Effector memory CD4-positive, alpha-beta T cell (primary cell): ENCODE measurements around the gene MAP3K12.

Experiments
- DNase-seq, 3 donors: peaks; one replicate each; pipeline ENCODE4 v3.0.0-alpha.2; 2020
- H3K27ac ChIP-seq: 2 replicates; pipeline ENCODE4 v1.7.0; 2013; ENCODE audit warnings: mild to moderate bottlenecking, low read length, moderate library complexity; ENCODE audit not compliant: insufficient read depth, poor library complexity, severe bottlenecking
- H3K27me3 ChIP-seq: replicated peaks from 2 replicates; pipeline ENCODE4 v1.7.0; 2013; ENCODE audit warnings: mild to moderate bottlenecking, low read length; ENCODE audit not compliant: insufficient read depth, control insufficient read depth, poor library complexity, severe bottlenecking
- H3K36me3 ChIP-seq: 2 replicates; pipeline ENCODE4 v1.7.0; 2013; ENCODE audit warnings: mild to moderate bottlenecking, low read length, moderate library complexity; ENCODE audit not compliant: control insufficient read depth, insufficient read depth
- H3K4me1 ChIP-seq: 2 replicates; pipeline ENCODE4 v1.7.0; 2013; ENCODE audit warnings: low read length, mild to moderate bottlenecking; ENCODE audit not compliant: control insufficient read depth, insufficient read depth, poor library complexity, severe bottlenecking
- H3K4me3 ChIP-seq: 2 replicates; pipeline ENCODE4 v1.7.0; 2013; ENCODE audit warnings: low read length, low read depth, mild to moderate bottlenecking; ENCODE audit not compliant: insufficient read depth, poor library complexity, severe bottlenecking
- H3K9me3 ChIP-seq: 2 replicates; pipeline ENCODE4 v1.7.0; 2013; ENCODE audit warnings: mild to moderate bottlenecking, low read length, moderate library complexity; ENCODE audit not compliant: control insufficient read depth

The MAP3K12 gene

DNA sequence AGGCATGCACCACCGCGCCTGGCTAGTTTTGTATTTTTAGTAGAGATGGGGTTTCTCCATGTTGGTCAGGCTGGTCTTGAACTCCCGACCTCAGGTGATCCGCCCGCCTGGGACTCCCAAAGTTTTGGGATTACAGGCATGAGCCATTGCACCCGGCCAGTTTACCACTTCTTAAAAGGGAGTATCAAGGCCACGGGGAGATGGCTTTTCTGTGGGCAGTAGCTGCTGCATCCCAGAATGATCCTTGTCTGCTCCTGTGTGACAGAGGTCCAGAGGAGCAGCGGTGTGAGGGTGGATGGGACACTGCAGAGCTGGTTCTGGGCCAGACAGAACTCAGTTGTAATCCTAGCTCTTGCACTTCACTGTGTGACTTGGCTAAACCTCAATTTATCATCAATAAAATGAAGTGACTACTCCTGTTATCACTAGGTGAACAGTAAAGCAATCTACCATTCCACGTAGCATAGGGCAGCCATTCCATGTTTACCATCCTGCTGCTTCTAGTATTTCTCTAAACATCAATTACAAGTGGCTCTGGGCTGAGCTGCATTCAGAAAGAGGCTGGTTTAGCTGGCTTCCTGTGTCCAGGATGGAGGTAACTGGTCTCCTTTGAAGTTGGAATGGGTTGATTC, 11.0 kb upstream of the MAP3K12 start:
- peaks cover 55% of the 10 kb centered on the region for H3K36me3 ChIP-seq

DNA sequence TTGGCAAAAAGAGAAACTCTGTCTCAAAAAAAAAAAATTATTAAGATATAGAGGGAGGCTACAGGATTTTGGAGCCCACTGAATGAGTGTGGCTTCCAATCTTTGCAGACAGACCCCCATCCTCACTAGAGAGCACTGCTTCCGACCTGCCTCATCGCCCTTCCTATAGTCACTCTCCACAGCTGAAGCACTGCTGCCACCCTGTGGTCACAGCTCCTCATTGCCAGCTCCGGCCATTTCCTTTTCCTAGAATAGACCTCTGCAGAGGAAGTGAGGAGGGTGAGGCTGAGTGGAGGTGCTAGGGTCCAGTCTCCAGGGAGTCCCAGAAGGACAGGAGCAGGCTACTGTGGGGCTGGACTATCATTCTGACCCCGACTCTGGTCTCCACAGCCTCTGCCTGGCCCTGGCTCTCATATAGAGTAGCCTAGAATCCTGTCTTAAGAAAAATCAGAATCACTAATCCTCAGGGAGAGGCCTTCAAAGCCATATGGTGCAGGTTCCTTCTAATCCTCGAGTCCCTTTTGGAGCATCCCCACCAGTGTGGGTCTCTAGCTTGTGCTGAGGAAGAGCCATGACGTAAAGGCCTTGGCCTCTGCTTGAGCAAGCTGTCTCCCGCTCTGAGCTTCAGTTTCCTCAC, 9.4 kb upstream of the MAP3K12 start:
- DNase-seq: peak; percentile 56 to 71 (median 60)
- Histone ChIP-seq H3K27me3 (no peaks in the 10 kb centered on the region), H3K36me3 (peaks cover 45% of the 10 kb centered on the region), H3K4me3 (no peak overlapping the region), H3K4me1 (peaks cover 4% of the 10 kb centered on the region), H3K27ac (no peak overlapping the region), H3K9me3 (no peaks in the 10 kb centered on the region)

More for the DNA sequence above, 11.0 kb upstream of the MAP3K12 start:
- no peak for DNase-seq
- Histone ChIP-seq H3K4me1 (peaks cover 4% of the 10 kb centered on the region), H3K27me3 (no peaks in the 10 kb centered on the region), H3K4me3 (no peak overlapping the region), H3K27ac (no peak overlapping the region), H3K9me3 (no peaks in the 10 kb centered on the region)

DNA sequence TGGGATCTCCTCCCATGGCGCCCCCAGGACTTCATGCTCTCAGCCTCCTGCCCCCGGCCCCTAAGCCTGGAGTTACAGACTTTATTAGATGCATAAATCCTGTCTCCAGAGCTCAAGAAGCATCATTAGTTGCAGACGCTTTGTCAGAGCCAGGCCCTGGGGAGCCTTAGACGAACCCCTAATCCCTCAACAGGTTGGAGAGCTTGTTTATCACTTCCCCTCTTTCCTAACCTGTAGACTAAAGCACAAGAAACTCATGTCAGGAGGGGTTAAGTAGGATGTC, 8.3 kb upstream of the MAP3K12 start:
- no peak for DNase-seq
- Histone ChIP-seq H3K4me3 (no peak overlapping the region), H3K4me1 (peaks cover 4% of the 10 kb centered on the region), H3K27me3 (no peaks in the 10 kb centered on the region), H3K27ac (no peak overlapping the region), H3K9me3 (no peaks in the 10 kb centered on the region), H3K36me3 (peaks cover 36% of the 10 kb centered on the region)

GRCh38 chr12:53506881-53507602, 7.8 kb upstream of the MAP3K12 start, which contains the start of gene NPFF:
Gene NPFF (minus strand): TSS chr12:53507484. CDS start chr12:53507474, 10 bp downstream.
- no peaks in the 10 kb centered on the region for H3K9me3 ChIP-seq
- no peak for DNase-seq
- H3K27me3 ChIP-seq: no peaks in the 10 kb centered on the region
- H3K4me3 ChIP-seq: no peak within 1 kb of the TSS
- H3K36me3 ChIP-seq: peaks cover 31% of the 10 kb centered on the region
- peaks cover 6% of the 10 kb centered on the region for H3K4me1 ChIP-seq
- no peak within 1 kb of the TSS for H3K27ac ChIP-seq

GRCh38 chr12:53506450-53506785, 7.2 kb upstream of the MAP3K12 start:
- peaks cover 29% of the 10 kb centered on the region for H3K36me3 ChIP-seq

GRCh38 chr12:53505555-53506449, 6.5 kb upstream of the MAP3K12 start:
- H3K36me3 ChIP-seq: peaks cover 29% of the 10 kb centered on the region
- no peaks in the 10 kb centered on the region for H3K27me3 ChIP-seq
- no peaks in the 10 kb centered on the region for H3K9me3 ChIP-seq
- H3K27ac ChIP-seq: no peak overlapping the region
- peaks cover 14% of the 10 kb centered on the region for H3K4me1 ChIP-seq
- H3K4me3 ChIP-seq: no peak overlapping the region
- no peak for DNase-seq

More at GRCh38 chr12:53506450-53506785, 7.2 kb upstream of the MAP3K12 start:
- Histone ChIP-seq H3K9me3 (no peaks in the 10 kb centered on the region), H3K27ac (no peak overlapping the region), H3K27me3 (no peaks in the 10 kb centered on the region), H3K4me1 (peaks cover 13% of the 10 kb centered on the region), H3K4me3 (no peak overlapping the region)
- no peak for DNase-seq

GRCh38 chr12:53505086-53505485, 5.8 kb upstream of the MAP3K12 start:
- peaks cover 18% of the 10 kb centered on the region for H3K4me1 ChIP-seq
- no peak overlapping the region for H3K27ac ChIP-seq
- no peaks in the 10 kb centered on the region for H3K9me3 ChIP-seq
- peaks cover 25% of the 10 kb centered on the region for H3K36me3 ChIP-seq
- H3K4me3 ChIP-seq: no peak overlapping the region
- no peaks in the 10 kb centered on the region for H3K27me3 ChIP-seq
- no peak for DNase-seq

DNA sequence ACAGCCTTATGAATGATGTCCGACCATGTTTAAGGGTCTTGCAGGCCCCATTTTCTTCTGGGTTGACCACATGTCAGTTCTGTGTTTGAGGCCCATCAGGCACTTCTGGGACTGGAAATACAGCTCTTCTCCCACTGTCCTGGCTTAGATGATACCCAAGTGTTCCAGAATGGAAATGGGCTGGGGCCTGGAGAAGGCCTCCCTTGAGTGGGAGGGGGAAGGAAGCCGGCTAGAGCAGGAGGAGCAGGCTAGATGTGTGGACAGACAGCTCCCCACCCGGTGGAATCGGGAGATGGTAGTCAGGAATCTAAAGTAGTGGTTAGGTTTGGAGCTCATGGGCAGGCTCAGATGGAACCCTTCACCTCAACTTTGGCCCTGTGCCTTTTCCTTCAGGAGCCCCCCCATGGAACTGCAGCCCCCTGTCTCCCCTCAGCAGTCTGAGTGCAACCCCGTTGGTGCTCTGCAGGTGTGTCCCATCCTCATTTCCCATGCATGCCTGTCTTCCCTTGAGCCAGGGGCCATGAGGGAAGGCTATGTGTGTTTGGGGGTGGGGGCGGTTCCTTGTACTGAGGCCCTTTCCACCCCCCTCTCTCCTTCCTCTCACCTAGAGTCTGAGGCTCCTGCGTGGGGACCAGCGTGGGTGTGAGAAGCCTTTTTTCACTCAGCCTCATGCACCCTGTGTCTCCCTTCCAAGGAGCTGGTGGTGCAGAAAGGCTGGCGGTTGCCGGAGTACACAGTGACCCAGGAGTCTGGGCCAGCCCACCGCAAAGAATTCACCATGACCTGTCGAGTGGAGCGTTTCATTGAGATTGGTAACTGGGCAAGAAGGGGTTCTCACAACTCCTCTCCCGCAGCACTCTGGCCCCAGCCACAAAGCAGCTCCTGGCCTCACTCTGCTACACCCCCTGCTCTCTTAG, 5.0 kb upstream of the MAP3K12 start:
- H3K27ac ChIP-seq: no peak overlapping the region
- no peaks in the 10 kb centered on the region for H3K27me3 ChIP-seq
- peaks cover 25% of the 10 kb centered on the region for H3K36me3 ChIP-seq
- DNase-seq: no peak
- H3K4me3 ChIP-seq: no peak overlapping the region
- no peaks in the 10 kb centered on the region for H3K9me3 ChIP-seq
- H3K4me1 ChIP-seq: peaks cover 23% of the 10 kb centered on the region
